Measurements from ENCODE around the gene PARD3. TPM values are rescaled to one million over a fixed set of nuclear protein-coding genes. Genes with fewer than 3 reads are reported as not detected.

PARD3 gene
- total and polyA plus RNA-seq, 2 donors (not counting 1 experiment from before 2014, with no cell fraction given), result 24.0 to 46.4 TPM

DNA sequence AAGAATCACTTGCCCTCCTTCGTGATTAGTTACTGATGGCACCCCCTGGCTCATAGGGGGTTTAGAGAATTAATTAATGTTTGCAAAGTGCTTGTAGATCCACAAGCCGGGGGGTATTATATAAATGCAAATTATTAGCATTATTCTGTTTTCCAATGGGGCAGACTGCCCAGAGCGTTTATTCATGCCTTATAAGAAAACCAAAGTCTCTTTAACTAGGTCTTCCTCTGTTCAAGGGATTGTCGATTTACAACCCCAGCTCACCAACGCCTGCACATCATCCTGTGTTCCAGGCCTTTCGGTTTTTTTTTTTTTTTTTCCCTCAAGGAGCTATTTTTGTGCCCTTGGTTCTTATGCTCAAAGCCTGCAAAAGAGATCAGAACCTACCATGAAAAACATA lies 630.7 kb downstream of the PARD3 start:
- Histone ChIP-seq H3K79me2 (ENCODE audit: control insufficient read depth, insufficient read depth, low read length) (no peaks in the 10 kb centered on the region), H3K4me3 (replicated peaks in 1 of 4; ENCODE audit: control extremely low read depth in 1 of 4, insufficient read depth in 1 of 4, low read depth in 3 of 4, low read length in 4 of 4) (no peak overlapping the region), H3K9me3 (ENCODE audit: control insufficient read depth, insufficient read depth, low read depth, low read length) (no peaks in the 10 kb centered on the region), H3K4me2 (ENCODE audit: extremely low read depth, insufficient read depth, low read length) (no peak overlapping the region), H3K27ac (ENCODE audit: insufficient read depth, low read length) (no peak overlapping the region), H3K36me3 (ENCODE audit: control insufficient read depth, insufficient read depth, low read length) (no peaks in the 10 kb centered on the region), H3K9ac (ENCODE audit: insufficient read depth, low read length) (no peak overlapping the region), H3K4me1 (ENCODE audit: control insufficient read depth, extremely low read depth, insufficient read depth, low read length) (peaks cover 5% of the 10 kb centered on the region), H2AFZ (ENCODE audit: low read length) (no peak overlapping the region), H3K27me3 (ENCODE audit: control insufficient read depth, insufficient read depth, low read length) (no peaks in the 10 kb centered on the region), H4K20me1 (ENCODE audit: control insufficient read depth, extremely low read depth, insufficient read depth, low read length) (no peaks in the 10 kb centered on the region)
- DNase-seq (ENCODE audit: low read depth in 2 of 2), result no peak
- TF ChIP-seq EZH2 (IDR thresholded peaks at IDR 0.05; ENCODE audit: low read length, missing control alignments) (no peak), CTCF (conservative IDR thresholded peaks at IDR 0.05 in 1 of 2, IDR thresholded peaks at IDR 0.05 in 1 of 2; ENCODE audit: low read depth in 1 of 2, low read length in 2 of 2) (no peak)

GRCh38 chr10:34183016-34183796 lies 631.9 kb downstream of the PARD3 start:
- Histone ChIP-seq H3K4me3 (replicated peaks in 1 of 4; ENCODE audit: control extremely low read depth in 1 of 4, insufficient read depth in 1 of 4, low read depth in 3 of 4, low read length in 4 of 4) (no peak overlapping the region), H3K27me3 (ENCODE audit: control insufficient read depth, insufficient read depth, low read length) (no peaks in the 10 kb centered on the region), H4K20me1 (ENCODE audit: control insufficient read depth, extremely low read depth, insufficient read depth, low read length) (no peaks in the 10 kb centered on the region), H3K79me2 (ENCODE audit: control insufficient read depth, insufficient read depth, low read length) (no peaks in the 10 kb centered on the region), H3K27ac (ENCODE audit: insufficient read depth, low read length) (no peak overlapping the region), H2AFZ (ENCODE audit: low read length) (no peak overlapping the region), H3K9me3 (ENCODE audit: control insufficient read depth, insufficient read depth, low read depth, low read length) (no peaks in the 10 kb centered on the region), H3K4me2 (ENCODE audit: extremely low read depth, insufficient read depth, low read length) (no peak overlapping the region), H3K36me3 (ENCODE audit: control insufficient read depth, insufficient read depth, low read length) (no peaks in the 10 kb centered on the region), H3K9ac (ENCODE audit: insufficient read depth, low read length) (no peak overlapping the region), H3K4me1 (ENCODE audit: control insufficient read depth, extremely low read depth, insufficient read depth, low read length) (peaks cover 5% of the 10 kb centered on the region)
- no peak for DNase-seq (ENCODE audit: low read depth in 2 of 2)
- TF ChIP-seq CTCF (conservative IDR thresholded peaks at IDR 0.05 in 1 of 2, IDR thresholded peaks at IDR 0.05 in 1 of 2; ENCODE audit: low read depth in 1 of 2, low read length in 2 of 2) (no peak), EZH2 (IDR thresholded peaks at IDR 0.05; ENCODE audit: low read length, missing control alignments) (no peak)

GRCh38 chr10:34181553-34182300 lies 633.4 kb downstream of the PARD3 start:
- peak; percentile 21 to 85 for DNase-seq (ENCODE audit: low read depth in 2 of 2)
- H3K36me3 ChIP-seq (ENCODE audit: control insufficient read depth, insufficient read depth, low read length), result no peaks in the 10 kb centered on the region
- peak overlapping the region; percentile 12 for H2AFZ ChIP-seq (ENCODE audit: low read length)
- H3K27ac ChIP-seq (ENCODE audit: insufficient read depth, low read length), result no peak overlapping the region
- H3K9me3 ChIP-seq (ENCODE audit: control insufficient read depth, insufficient read depth, low read depth, low read length), result no peaks in the 10 kb centered on the region
- H3K79me2 ChIP-seq (ENCODE audit: control insufficient read depth, insufficient read depth, low read length), result no peaks in the 10 kb centered on the region
- peak overlapping the region in 2 of 4 experiments; percentile 29 to 33 for H3K4me3 ChIP-seq (replicated peaks in 1 of 4; ENCODE audit: control extremely low read depth in 1 of 4, insufficient read depth in 1 of 4, low read depth in 3 of 4, low read length in 4 of 4)
- peaks cover 5% of the 10 kb centered on the region for H3K4me1 ChIP-seq (ENCODE audit: control insufficient read depth, extremely low read depth, insufficient read depth, low read length)
- H3K27me3 ChIP-seq (ENCODE audit: control insufficient read depth, insufficient read depth, low read length), result no peaks in the 10 kb centered on the region
- no peak for TF ChIP-seq CTCF (conservative IDR thresholded peaks at IDR 0.05 in 1 of 2, IDR thresholded peaks at IDR 0.05 in 1 of 2; ENCODE audit: low read depth in 1 of 2, low read length in 2 of 2)
- TF ChIP-seq EZH2 (IDR thresholded peaks at IDR 0.05; ENCODE audit: low read length, missing control alignments), result no peak
- H3K9ac ChIP-seq (ENCODE audit: insufficient read depth, low read length), result no peak overlapping the region
- H3K4me2 ChIP-seq (ENCODE audit: extremely low read depth, insufficient read depth, low read length), result peak overlapping the region; percentile 78
- no peaks in the 10 kb centered on the region for H4K20me1 ChIP-seq (ENCODE audit: control insufficient read depth, extremely low read depth, insufficient read depth, low read length)

Measured in fibroblast of lung (primary cell).